HEK293 (cell line): Measurements from ENCODE around the gene OR2V2.

Source experiments
- CTCF ChIP-seq: fragments of 450-650 bp; formaldehyde crosslinking; IDR thresholded peaks from 2 replicates; pipeline ENCODE4 v1.5.1; 2016; ENCODE audit warnings: missing biosample characterization, missing genetic modification characterization
- GLI2 ChIP-seq: fragments of 450-650 bp; formaldehyde crosslinking; IDR thresholded peaks from 2 replicates; pipeline ENCODE4; 2017; ENCODE audit warnings: missing biosample characterization, missing genetic modification characterization, low read depth, borderline replicate concordance
- HOXC10 ChIP-seq: sonication (generic); formaldehyde crosslinking; IDR thresholded peaks from 2 replicates; pipeline ENCODE4 v1.8.1; 2023; ENCODE audit warnings: mild to moderate bottlenecking, missing genetic modification reagents
- YY1 ChIP-seq: fragments of 450-650 bp; formaldehyde crosslinking; IDR thresholded peaks from 2 replicates; pipeline ENCODE4 v1.5.1; 2018; ENCODE audit warnings: missing biosample characterization, missing genetic modification characterization
- ZNF121 ChIP-seq: fragments of 450-650 bp; formaldehyde crosslinking; IDR thresholded peaks from 2 replicates; pipeline ENCODE4 v1.5.1; 2016; ENCODE audit warnings: missing biosample characterization, missing genetic modification characterization
- ZNF133 ChIP-seq: fragments of 450-650 bp; formaldehyde crosslinking; IDR thresholded peaks from 2 replicates; pipeline ENCODE4 v1.5.1; 2016; ENCODE audit warnings: missing biosample characterization, missing genetic modification characterization
- ZNF23 ChIP-seq: fragments of 450-650 bp; formaldehyde crosslinking; IDR thresholded peaks from 2 replicates; pipeline ENCODE4 v1.5.1; 2016; ENCODE audit warnings: missing biosample characterization, missing genetic modification characterization, borderline replicate concordance
- ZNF558 ChIP-seq: fragments of 450-650 bp; formaldehyde crosslinking; IDR thresholded peaks from 2 replicates; pipeline ENCODE4 v1.5.1; 2016; ENCODE audit warnings: missing biosample characterization, missing genetic modification characterization
- ZNF580 ChIP-seq: fragments of 450-650 bp; formaldehyde crosslinking; IDR thresholded peaks from 2 replicates; pipeline ENCODE4 v1.5.1; 2016; ENCODE audit warnings: missing biosample characterization, missing genetic modification characterization
- ZSCAN30 ChIP-seq: fragments of 450-650 bp; IDR thresholded peaks from 2 replicates; pipeline ENCODE4 v1.5.1; 2018; ENCODE audit warnings: missing biosample characterization, mild to moderate bottlenecking, missing genetic modification characterization, moderate library complexity

DNA sequence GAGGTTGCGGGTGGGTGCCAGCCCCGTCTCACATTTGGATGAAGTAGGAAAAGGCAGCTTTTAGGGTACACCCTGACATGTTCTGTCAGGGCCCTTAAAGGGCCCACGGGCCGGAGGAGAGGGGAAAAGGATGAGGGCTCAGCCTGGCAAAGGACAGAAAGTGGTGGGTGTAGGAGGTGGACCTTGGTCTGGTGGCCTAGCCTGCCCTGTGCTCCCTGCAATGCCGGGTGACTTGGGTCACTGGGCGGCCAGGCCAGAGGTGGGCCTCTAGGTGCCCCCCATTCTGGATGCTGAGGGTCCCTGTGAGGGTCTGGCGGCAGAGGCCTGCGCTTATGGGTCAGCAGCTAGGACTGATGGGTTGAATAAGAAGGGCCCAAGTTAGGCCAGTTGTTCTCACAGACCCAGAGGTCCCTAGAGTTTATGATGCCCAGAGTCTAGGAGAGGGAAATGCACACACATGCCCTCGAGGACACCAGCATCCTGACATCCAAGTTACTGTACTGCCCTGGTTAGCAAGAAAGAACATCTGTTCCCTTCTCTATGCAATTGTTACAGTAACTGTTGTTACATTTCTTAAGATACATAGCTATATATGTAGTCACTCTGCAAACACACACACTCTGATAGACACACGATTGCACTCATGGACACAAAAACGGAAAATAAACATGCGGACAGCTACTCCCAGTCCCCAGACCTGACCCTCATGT, 45.1 kb downstream of the OR2V2 start:
- TF ChIP-seq CTCF (tag by site-specific recombination) (no peak), ZNF558 (tag by site-specific recombination) (no peak), YY1 (tag by site-specific recombination) (no peak), ZNF580 (no peak), GLI2 (no peak), ZNF133 (tag by site-specific recombination) (no peak), ZNF23 (tag by site-specific recombination) (no peak), ZSCAN30 (no peak), ZNF121 (tag by site-specific recombination) (no peak), HOXC10 (CRISPR knock-in tag) (no peak)
